ENCODE results near the gene MED25. TPM values are rescaled to one million over a fixed set of nuclear protein-coding genes. Genes with fewer than 3 reads are reported as not detected.

MED25 gene
- total and polyA plus RNA-seq, 9 of the 15 experiments (the other 6 are each of a cell fraction or from before 2014, with no cell fraction given): 4.1 to 93.9 (median 19.3) TPM

DNA sequence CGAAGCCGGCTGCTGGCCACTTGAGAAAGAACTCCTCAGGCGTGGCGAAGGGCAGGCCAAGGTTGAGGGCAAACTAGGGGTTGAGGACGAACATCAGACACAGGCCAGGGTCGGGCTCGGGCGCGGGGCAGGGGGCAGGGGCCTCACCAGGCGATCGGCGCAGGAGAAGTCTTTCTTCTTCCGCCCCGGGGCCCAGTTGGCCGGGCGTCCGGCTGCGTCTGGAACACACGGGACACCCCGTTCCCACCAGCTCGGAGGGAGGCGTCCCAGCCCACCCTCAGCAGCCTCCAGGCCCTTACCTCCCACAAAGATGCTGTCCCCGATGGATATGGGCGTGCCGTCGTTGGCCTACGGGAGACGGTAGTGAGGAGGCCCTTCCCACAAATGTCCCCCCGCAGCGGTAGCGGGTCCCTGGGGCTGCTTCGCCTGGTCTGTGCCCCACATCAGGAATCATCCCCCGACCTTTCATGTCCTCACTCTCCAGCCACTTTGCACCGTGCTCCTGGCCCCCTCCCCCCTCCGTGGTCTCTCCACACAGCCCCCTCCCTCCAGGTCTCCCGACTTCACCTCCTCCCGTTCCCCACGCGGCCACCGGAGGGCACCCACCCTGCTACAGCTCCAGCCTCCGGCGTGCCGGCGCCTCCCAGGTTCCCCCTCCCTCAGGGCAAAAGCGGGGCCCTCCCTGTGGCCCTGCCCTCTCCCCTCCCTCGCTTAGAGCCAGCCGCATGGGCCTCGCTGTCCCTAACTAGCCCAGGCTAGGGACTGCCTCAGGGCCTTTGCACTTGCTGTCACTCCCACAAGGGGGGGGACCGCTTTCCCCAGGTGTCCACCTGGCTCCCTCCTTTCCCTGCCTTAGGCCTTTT, 44.5 kb downstream of the MED25 start (continued):
- TF ChIP-seq, protein P1, sequence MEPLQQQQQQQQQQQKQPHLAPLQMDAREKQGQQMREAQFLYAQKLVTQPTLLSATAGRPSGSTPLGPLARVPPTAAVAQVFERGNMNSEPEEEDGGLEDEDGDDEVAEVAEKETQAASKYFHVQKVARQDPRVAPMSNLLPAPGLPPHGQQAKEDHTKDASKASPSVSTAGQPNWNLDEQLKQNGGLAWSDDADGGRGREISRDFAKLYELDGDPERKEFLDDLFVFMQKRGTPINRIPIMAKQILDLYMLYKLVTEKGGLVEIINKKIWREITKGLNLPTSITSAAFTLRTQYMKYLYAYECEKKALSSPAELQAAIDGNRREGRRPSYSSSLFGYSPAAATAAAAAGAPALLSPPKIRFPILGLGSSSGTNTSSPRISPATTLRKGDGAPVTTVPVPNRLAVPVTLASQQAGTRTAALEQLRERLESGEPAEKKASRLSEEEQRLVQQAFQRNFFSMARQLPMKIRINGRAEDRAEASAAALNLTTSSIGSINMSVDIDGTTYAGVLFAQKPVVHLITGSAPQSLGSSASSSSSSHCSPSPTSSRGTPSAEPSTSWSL (CRISPR knock-in tag; IDR thresholded peaks at IDR 0.05; ENCODE audit: borderline replicate concordance): no peak
- TF ChIP-seq MTF1 (CRISPR knock-in tag; IDR thresholded peaks at IDR 0.05; ENCODE audit: borderline replicate concordance): no peak
- no peak for TF ChIP-seq ZNF224 (CRISPR knock-in tag; IDR thresholded peaks at IDR 0.05)
- no peak for TF ChIP-seq JUN (IDR thresholded peaks at IDR 0.05; ENCODE audit: borderline replicate concordance, low read depth, low read length)
- no peak for TF ChIP-seq JUN (CRISPR knock-in tag; IDR thresholded peaks at IDR 0.05; ENCODE audit: borderline replicate concordance)
- no peak for TF ChIP-seq U2AF2 (optimal IDR thresholded peaks at IDR 0.05; ENCODE audit: low read depth, low read length)
- TF ChIP-seq ZBTB1 (CRISPR knock-in tag; IDR thresholded peaks at IDR 0.05; ENCODE audit: borderline replicate concordance, low read depth): no peak
- no peak for TF ChIP-seq ETV5 (CRISPR knock-in tag; IDR thresholded peaks at IDR 0.05; ENCODE audit: low read depth)
- TF ChIP-seq HEY1 (CRISPR knock-in tag; IDR thresholded peaks at IDR 0.05; ENCODE audit: borderline replicate concordance): no peak
- TF ChIP-seq ZNF146 (CRISPR knock-in tag; IDR thresholded peaks at IDR 0.05; ENCODE audit: unreplicated experiment): no peak
- TF ChIP-seq, protein P2, sequence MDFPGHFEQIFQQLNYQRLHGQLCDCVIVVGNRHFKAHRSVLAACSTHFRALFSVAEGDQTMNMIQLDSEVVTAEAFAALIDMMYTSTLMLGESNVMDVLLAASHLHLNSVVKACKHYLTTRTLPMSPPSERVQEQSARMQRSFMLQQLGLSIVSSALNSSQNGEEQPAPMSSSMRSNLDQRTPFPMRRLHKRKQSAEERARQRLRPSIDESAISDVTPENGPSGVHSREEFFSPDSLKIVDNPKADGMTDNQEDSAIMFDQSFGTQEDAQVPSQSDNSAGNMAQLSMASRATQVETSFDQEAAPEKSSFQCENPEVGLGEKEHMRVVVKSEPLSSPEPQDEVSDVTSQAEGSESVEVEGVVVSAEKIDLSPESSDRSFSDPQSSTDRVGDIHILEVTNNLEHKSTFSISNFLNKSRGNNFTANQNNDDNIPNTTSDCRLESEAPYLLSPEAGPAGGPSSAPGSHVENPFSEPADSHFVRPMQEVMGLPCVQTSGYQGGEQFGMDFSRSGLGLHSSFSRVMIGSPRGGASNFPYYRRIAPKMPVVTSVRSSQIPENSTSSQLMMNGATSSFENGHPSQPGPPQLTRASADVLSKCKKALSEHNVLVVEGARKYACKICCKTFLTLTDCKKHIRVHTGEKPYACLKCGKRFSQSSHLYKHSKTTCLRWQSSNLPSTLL (IDR thresholded peaks at IDR 0.05): no peak
- 0 out of 2 replicates have a peak, but pooled peaks have one; percentile 39 for TF ChIP-seq RBFOX2 (IDR thresholded peaks at IDR 0.05; ENCODE audit: low read depth, low read length)
- TF ChIP-seq JUNB (CRISPR knock-in tag; conservative IDR thresholded peaks at IDR 0.05): no peak
- TF ChIP-seq, protein P3, sequence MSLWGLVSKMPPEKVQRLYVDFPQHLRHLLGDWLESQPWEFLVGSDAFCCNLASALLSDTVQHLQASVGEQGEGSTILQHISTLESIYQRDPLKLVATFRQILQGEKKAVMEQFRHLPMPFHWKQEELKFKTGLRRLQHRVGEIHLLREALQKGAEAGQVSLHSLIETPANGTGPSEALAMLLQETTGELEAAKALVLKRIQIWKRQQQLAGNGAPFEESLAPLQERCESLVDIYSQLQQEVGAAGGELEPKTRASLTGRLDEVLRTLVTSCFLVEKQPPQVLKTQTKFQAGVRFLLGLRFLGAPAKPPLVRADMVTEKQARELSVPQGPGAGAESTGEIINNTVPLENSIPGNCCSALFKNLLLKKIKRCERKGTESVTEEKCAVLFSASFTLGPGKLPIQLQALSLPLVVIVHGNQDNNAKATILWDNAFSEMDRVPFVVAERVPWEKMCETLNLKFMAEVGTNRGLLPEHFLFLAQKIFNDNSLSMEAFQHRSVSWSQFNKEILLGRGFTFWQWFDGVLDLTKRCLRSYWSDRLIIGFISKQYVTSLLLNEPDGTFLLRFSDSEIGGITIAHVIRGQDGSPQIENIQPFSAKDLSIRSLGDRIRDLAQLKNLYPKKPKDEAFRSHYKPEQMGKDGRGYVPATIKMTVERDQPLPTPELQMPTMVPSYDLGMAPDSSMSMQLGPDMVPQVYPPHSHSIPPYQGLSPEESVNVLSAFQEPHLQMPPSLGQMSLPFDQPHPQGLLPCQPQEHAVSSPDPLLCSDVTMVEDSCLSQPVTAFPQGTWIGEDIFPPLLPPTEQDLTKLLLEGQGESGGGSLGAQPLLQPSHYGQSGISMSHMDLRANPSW (CRISPR knock-in tag; IDR thresholded peaks at IDR 0.05): no peak
- TF ChIP-seq DDX20 (tag; IDR thresholded peaks at IDR 0.05; ENCODE audit: low read depth): no peak
- TF ChIP-seq, protein P4, sequence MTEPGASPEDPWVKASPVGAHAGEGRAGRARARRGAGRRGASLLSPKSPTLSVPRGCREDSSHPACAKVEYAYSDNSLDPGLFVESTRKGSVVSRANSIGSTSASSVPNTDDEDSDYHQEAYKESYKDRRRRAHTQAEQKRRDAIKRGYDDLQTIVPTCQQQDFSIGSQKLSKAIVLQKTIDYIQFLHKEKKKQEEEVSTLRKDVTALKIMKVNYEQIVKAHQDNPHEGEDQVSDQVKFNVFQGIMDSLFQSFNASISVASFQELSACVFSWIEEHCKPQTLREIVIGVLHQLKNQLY (CRISPR knock-in tag; conservative IDR thresholded peaks at IDR 0.05): no peak
- TF ChIP-seq POLR2G (IDR thresholded peaks at IDR 0.05; ENCODE audit: low read depth, low read length): peak; percentile 51

Data from K562 (cell line).